Esophagus muscularis mucosa (tissue), 4 donors: ENCODE data around the gene ZNF804B. TPM values are rescaled to one million over a fixed set of nuclear protein-coding genes. Genes with fewer than 3 reads are reported as not detected.

Experiments used
- DNase-seq: peaks from one replicate; pipeline ENCODE4 v3.0.0-alpha.2; 2017; ENCODE audit errors: extremely low spot score
- H3K27ac ChIP-seq, 4 donors: fragments of 200-600 bp; sonication (generic); replicated peaks in 1 of 4; 1 replicate in 3 of 4; 2 replicates in 1 of 4; pipeline ENCODE4 v1.5.1; 2016 to 2019; ENCODE audit warnings: mild to moderate bottlenecking in 1 of 4
- H3K27me3 ChIP-seq, 4 donors: fragments of 200-600 bp; sonication (generic); one replicate each; pipeline versions ENCODE4 v1.5.1 to v1.6.0; 2016 to 2019
- H3K36me3 ChIP-seq, 4 donors: fragments of 200-600 bp; sonication (generic); one replicate each; pipeline ENCODE4 v1.5.1; 2016 to 2019
- H3K4me1 ChIP-seq, 4 donors: fragments of 200-600 bp; sonication (generic); one replicate each; pipeline ENCODE4 v1.5.1; 2016 to 2019
- H3K4me3 ChIP-seq, 4 donors: fragments of 200-600 bp; sonication (generic); 1 replicate in 2 of 4; 2 replicates in 2 of 4; pipeline ENCODE4 v1.5.1; 2016 to 2019; ENCODE audit warnings: mild to moderate bottlenecking in 4 of 4, moderate library complexity in 1 of 4
- H3K9me3 ChIP-seq, 4 donors: fragments of 200-600 bp; sonication (generic); 1 replicate in 3 of 4; 2 replicates in 1 of 4; pipeline ENCODE4 v1.5.1; 2016 to 2019
- CTCF ChIP-seq, 3 experiments: fragments of 200-600 bp in 2 of 3; fragments of 450-650 bp in 1 of 3; sonication (generic) in 2 of 3; IDR thresholded peaks; one replicate each; pipeline ENCODE4 v1.5.1; 2017 to 2019; ENCODE audit warnings: antibody characterized with exemption in 3 of 3, mild to moderate bottlenecking in 2 of 3, moderate library complexity in 1 of 3
- EP300 ChIP-seq: sonication (generic); formaldehyde crosslinking; IDR thresholded peaks from one replicate; pipeline ENCODE4 v1.6.1; 2017; ENCODE audit warnings: antibody characterized with exemption
- POLR2A ChIP-seq: fragments of 450-650 bp; IDR thresholded peaks from one replicate; pipeline ENCODE4 v1.6.1; 2017; ENCODE audit warnings: antibody characterized with exemption, moderate library complexity, mild to moderate bottlenecking, low read depth
- POLR2AphosphoS5 ChIP-seq, 2 donors: sonication (generic); formaldehyde crosslinking; IDR thresholded peaks; one replicate each; pipeline ENCODE4 v1.6.1; 2017; ENCODE audit warnings: antibody characterized with exemption in 2 of 2
- WGBS: methylation state at CpG from one replicate; pipeline ENCODE4 v1.1.5; 2018; 5-methylcytosine and 5-hydroxymethylcytosine counted together
- intact Hi-C: fragments of 100-400 bp; cut with DNase I; formaldehyde crosslinking; loops from one replicate; pipeline ENCODE4 v1.15.1; 2023
- small RNA-seq, 3 donors: library from RNA; depleted of rRNA; stranded (forward); fragments of <200 nt; gene quantifications; one replicate each; pipeline ENCODE3, GENCODE V24; 2016
- total RNA-seq, 4 donors: library from RNA; depleted of rRNA; stranded (reverse); fragments of >200 nt; gene quantifications; one replicate each; pipeline versions ENCODE4 v1.1.0 to v1.2.1, GENCODE V29; 2016

ZNF804B gene
- total RNA-seq, 4 donors from 2014 or later: not detected

GRCh38 chr7:89339748-89340147 lies 580.2 kb downstream of the ZNF804B start:
- WGBS: 53% methylated on average over 3 of the region's 3 CpGs
- no peak for DNase-seq
- no peaks in the 10 kb centered on the region for H3K27me3 ChIP-seq
- H3K36me3 ChIP-seq: no peaks in the 10 kb centered on the region
- no peak overlapping the region for H3K4me3 ChIP-seq
- H3K27ac ChIP-seq: no peak overlapping the region
- intact Hi-C loops: loop anchor here (10.0 kb wide), 1 partner anchor 265 kb away; no protein-coding TSS in a partner anchor
- no peaks in the 10 kb centered on the region for H3K9me3 ChIP-seq
- H3K4me1 ChIP-seq: no peaks in the 10 kb centered on the region
- TF ChIP-seq POLR2AphosphoS5 (IDR thresholded peaks at IDR 0.05) (no peak), EP300 (no peak), CTCF (IDR thresholded peaks at IDR 0.05) (no peak), POLR2A (no peak)

DNA sequence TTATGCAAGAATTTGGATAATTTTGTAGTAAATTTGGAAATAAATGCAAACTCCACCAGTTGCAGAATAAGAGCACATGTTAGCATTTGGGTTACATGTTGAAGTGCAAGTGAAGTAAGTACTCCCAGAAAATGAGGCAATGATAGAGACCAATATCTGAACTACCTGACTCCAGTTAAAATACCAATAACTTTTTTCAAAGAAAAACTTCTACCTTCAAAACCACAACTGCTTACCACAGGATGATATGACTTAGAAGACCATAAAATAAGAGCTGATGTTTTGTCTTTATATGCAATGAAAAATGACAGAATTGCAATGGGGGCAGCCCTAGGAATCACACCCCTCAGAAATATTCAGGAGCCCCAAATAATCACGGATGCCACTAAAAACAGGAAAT lies 597.6 kb downstream of the ZNF804B start:
- no peaks in the 10 kb centered on the region for H3K36me3 ChIP-seq
- no peak overlapping the region for H3K4me3 ChIP-seq
- 47% methylated on average over 1 of the region's 1 CpG for WGBS
- no peaks in the 10 kb centered on the region for H3K27me3 ChIP-seq
- intact Hi-C loops: no loop called here
- H3K27ac ChIP-seq: no peak overlapping the region
- no peaks in the 10 kb centered on the region for H3K4me1 ChIP-seq
- no peak for DNase-seq
- H3K9me3 ChIP-seq: no peaks in the 10 kb centered on the region
- TF ChIP-seq POLR2AphosphoS5 (IDR thresholded peaks at IDR 0.05) (no peak), EP300 (no peak), CTCF (IDR thresholded peaks at IDR 0.05) (no peak), POLR2A (no peak)

DNA sequence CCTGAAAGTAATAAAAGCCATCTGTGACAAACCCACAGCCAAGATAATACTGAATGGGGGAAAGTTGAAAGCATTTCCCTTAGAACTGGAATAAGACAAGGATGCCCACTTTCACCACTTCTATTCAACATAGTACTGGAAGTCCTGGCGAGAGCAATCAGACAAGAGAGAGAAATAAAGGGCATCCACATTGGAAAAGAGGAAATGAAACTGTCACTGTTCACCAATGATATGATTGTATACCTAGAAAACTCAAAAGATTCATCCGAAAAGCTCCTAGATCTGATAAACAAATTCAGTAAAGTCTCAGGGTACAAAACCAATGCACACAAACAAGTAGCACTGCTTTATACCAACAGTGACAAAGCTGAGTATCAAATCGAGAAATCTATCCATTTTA lies 617.7 kb downstream of the ZNF804B start:
- Histone ChIP-seq H3K9me3 (peaks cover 0 to 4% (median 0%) of the 10 kb centered on the region in 4 donors), H3K4me1 (no peaks in the 10 kb centered on the region), H3K4me3 (no peak overlapping the region), H3K27me3 (no peaks in the 10 kb centered on the region), H3K36me3 (no peaks in the 10 kb centered on the region), H3K27ac (no peak overlapping the region)
- TF ChIP-seq EP300 (no peak), POLR2A (no peak), POLR2AphosphoS5 (IDR thresholded peaks at IDR 0.05) (no peak), CTCF (IDR thresholded peaks at IDR 0.05) (no peak)
- no peak for DNase-seq
- intact Hi-C loops: no loop called here
- 81% methylated on average over 3 of the region's 3 CpGs for whole genome bisulfite sequencing

- Histone ChIP-seq H3K27ac (no peak overlapping the region), H3K4me3 (no peak overlapping the region), H3K36me3 (no peaks in the 10 kb centered on the region), H3K9me3 (no peaks in the 10 kb centered on the region), H3K4me1 (no peaks in the 10 kb centered on the region), H3K27me3 (no peaks in the 10 kb centered on the region)
- 88% methylated on average over 1 of the region's 1 CpG for WGBS
- TF ChIP-seq POLR2AphosphoS5 (IDR thresholded peaks at IDR 0.05) (no peak), EP300 (no peak), CTCF (IDR thresholded peaks at IDR 0.05) (no peak), POLR2A (no peak)
- intact Hi-C loops: no loop called here
- DNase-seq: no peak
Observed at GRCh38 chr7:89385411-89385810, 625.9 kb downstream of the ZNF804B start.

Small RNA genes within 50 kb of the gene (small RNA-seq; reads per million reads assigned to genes)
- gene AC002127.1: 0 reads per million in 3 donors

Other genes with a start within 250 kb of the ZNF804B start
- not detected for gene TEX47, start 36.0 kb downstream of the ZNF804B start, total RNA-seq